Stimulated activated CD8-positive, alpha-beta memory T cell treated with anti-CD3 and anti-CD28 coated beads, Interleukin-12 subunit alpha, Interleukin-12 subunit beta, amount 100 ng/mL, for 24 hours (primary cell): ENCODE data around the gene CTAGE9.
"Not testable (repeated sequence)": the region's sequence is repeated elsewhere in the genome, so short reads cannot be mapped to it uniquely, and the experiment has no call there.

Experiments used
- DNase-seq: peaks from one replicate; pipeline ENCODE4 v3.0.0-alpha.2; 2020; ENCODE audit errors: extremely low read depth

CTAGE9 gene

GRCh38 chr6:131728296-131728939, 17.6 kb upstream of the CTAGE9 start:
- no peak for DNase-seq

- DNase-seq, result no peak
Measured at GRCh38 chr6:131727868-131728267, 17.1 kb upstream of the CTAGE9 start.

GRCh38 chr6:131727467-131727866, 16.6 kb upstream of the CTAGE9 start:
- DNase-seq, result no peak

- DNase-seq, result no peak
Measured at GRCh38 chr6:131724114-131724513, 13.3 kb upstream of the CTAGE9 start.

GRCh38 chr6:131721161-131721560, 10.3 kb upstream of the CTAGE9 start:
- no peak for DNase-seq

GRCh38 chr6:131717836-131718542, 7.2 kb upstream of the CTAGE9 start:
- no peak for DNase-seq

GRCh38 chr6:131715567-131715966, 4.8 kb upstream of the CTAGE9 start:
- not testable (repeated sequence) for DNase-seq

GRCh38 chr6:131703905-131704304, 6.9 kb downstream of the CTAGE9 start:
- DNase-seq, result not testable (repeated sequence)

- DNase-seq, result not testable (repeated sequence)
Measured at GRCh38 chr6:131700851-131701250, 10.0 kb downstream of the CTAGE9 start.

- DNase-seq, result no peak
Measured at GRCh38 chr6:131696956-131697355, 13.9 kb downstream of the CTAGE9 start.

- no peak for DNase-seq
Measured at GRCh38 chr6:131694832-131695426, 15.9 kb downstream of the CTAGE9 start.

GRCh38 chr6:131693384-131693783, 17.4 kb downstream of the CTAGE9 start:
- DNase-seq, result no peak

- DNase-seq, result no peak
Measured at GRCh38 chr6:131692589-131692988, 18.2 kb downstream of the CTAGE9 start.

- no peak for DNase-seq
Measured at GRCh38 chr6:131692031-131692430, 18.8 kb downstream of the CTAGE9 start.

- DNase-seq, result no peak
Measured at GRCh38 chr6:131688286-131688685, 22.5 kb downstream of the CTAGE9 start.

- no peak for DNase-seq
Measured at GRCh38 chr6:131687022-131687421, 23.8 kb downstream of the CTAGE9 start.

GRCh38 chr6:131685266-131685780, 25.5 kb downstream of the CTAGE9 start:
- no peak for DNase-seq

GRCh38 chr6:131683479-131683878, 27.3 kb downstream of the CTAGE9 start:
- no peak for DNase-seq

GRCh38 chr6:131682442-131682841, 28.4 kb downstream of the CTAGE9 start:
- DNase-seq, result no peak

GRCh38 chr6:131681585-131681984, 29.2 kb downstream of the CTAGE9 start:
- DNase-seq, result no peak

- no peak for DNase-seq
Measured at GRCh38 chr6:131680868-131681267, 29.9 kb downstream of the CTAGE9 start.

GRCh38 chr6:131678442-131678841, 32.4 kb downstream of the CTAGE9 start:
- DNase-seq, result no peak

- DNase-seq, result no peak
Measured at GRCh38 chr6:131673184-131673583, 37.6 kb downstream of the CTAGE9 start.
